ENCODE results near the gene C6orf136.

C6orf136 gene

GRCh38 chr6:30625511-30625910, 21.4 kb upstream of the C6orf136 start:
- H2BK15ac ChIP-seq (ENCODE audit: low read length): no peak overlapping the region
- WGBS, 2 donors (ENCODE audit: extremely low coverage in 2 of 2, insufficient read length in 2 of 2, insufficient replicate concordance in 1 of 2): no CpG with 5 or more reads among the region's 8 CpGs
- H3K14ac ChIP-seq (ENCODE audit: low read length): no peak overlapping the region
- H3K4me1 ChIP-seq (ENCODE audit: control insufficient read depth in 2 of 2, insufficient read depth in 1 of 2, low read depth in 1 of 2, low read length in 2 of 2): peaks cover 5 to 7% of the 10 kb centered on the region in 2 donors
- no peak overlapping the region for H3K4me2 ChIP-seq (ENCODE audit: insufficient read depth, low read length, poor library complexity, severe bottlenecking)
- H3K9ac ChIP-seq (ENCODE audit: low read depth, low read length, poor library complexity): no peak overlapping the region
- no peak overlapping the region for H2AK5ac ChIP-seq (ENCODE audit: low read depth, low read length)
- H3K9me3 ChIP-seq (replicated peaks in 1 of 2; ENCODE audit: control insufficient read depth in 2 of 2, insufficient read depth in 1 of 2, low read depth in 1 of 2, low read length in 2 of 2): no peaks in the 10 kb centered on the region
- no peak overlapping the region for H4K8ac ChIP-seq (ENCODE audit: low read depth, low read length)
- no peak overlapping the region for H3K18ac ChIP-seq (ENCODE audit: low read length)
- H2BK5ac ChIP-seq (ENCODE audit: low read length): no peak overlapping the region
- H3K27ac ChIP-seq (replicated peaks; ENCODE audit: low read length): no peak overlapping the region
- H3K4ac ChIP-seq (ENCODE audit: low read length): no peak overlapping the region
- H2BK12ac ChIP-seq (ENCODE audit: low read length): no peak overlapping the region
- no peaks in the 10 kb centered on the region for H3K27me3 ChIP-seq (ENCODE audit: control insufficient read depth in 3 of 3, insufficient read depth in 3 of 3, low read depth in 1 of 3, low read length in 3 of 3)
- H3K23ac ChIP-seq (ENCODE audit: low read depth, low read length, poor library complexity): no peak overlapping the region
- no peak for DNase-seq (ENCODE audit: low spot score)
- H3K79me1 ChIP-seq (ENCODE audit: low read depth, low read length): peaks cover 3% of the 10 kb centered on the region
- H3K4me3 ChIP-seq (ENCODE audit: low read length in 2 of 2): no peak overlapping the region
- H4K91ac ChIP-seq (ENCODE audit: low read depth, low read length, poor library complexity): no peak overlapping the region
- peaks cover 27 to 88% of the 10 kb centered on the region in 2 donors for H3K36me3 ChIP-seq (replicated peaks in 1 of 2; ENCODE audit: control insufficient read depth in 2 of 2, insufficient read depth in 2 of 2, low read length in 2 of 2)
- no peak overlapping the region for H2BK120ac ChIP-seq (ENCODE audit: low read depth, low read length)
- H2AFZ ChIP-seq (ENCODE audit: low read length): no peak overlapping the region

- peak within 1 kb of the TSS; percentile 93 for H4K8ac ChIP-seq (ENCODE audit: low read depth, low read length)
- H4K91ac ChIP-seq (ENCODE audit: low read depth, low read length, poor library complexity): no peak within 1 kb of the TSS
- peak within 1 kb of the TSS; percentile 41 for H2AK5ac ChIP-seq (ENCODE audit: low read depth, low read length)
- WGBS, 2 donors (ENCODE audit: extremely low coverage in 2 of 2, insufficient read length in 2 of 2, insufficient replicate concordance in 1 of 2): no CpG with 5 or more reads among the region's 36 CpGs
- peak within 1 kb of the TSS; percentile 64 for H2BK15ac ChIP-seq (ENCODE audit: low read length)
- DNase-seq (ENCODE audit: low spot score): peak; percentile 77
- no peak within 1 kb of the TSS for H3K14ac ChIP-seq (ENCODE audit: low read length)
- no peak within 1 kb of the TSS for H3K4ac ChIP-seq (ENCODE audit: low read length)
- peak within 1 kb of the TSS; percentile 95 for H3K18ac ChIP-seq (ENCODE audit: low read length)
- H3K23ac ChIP-seq (ENCODE audit: low read depth, low read length, poor library complexity): peak within 1 kb of the TSS; percentile 37
- peak within 1 kb of the TSS; percentile 60 for H3K27ac ChIP-seq (replicated peaks; ENCODE audit: low read length)
- peaks cover 34 to 89% of the 10 kb centered on the region in 2 donors for H3K36me3 ChIP-seq (replicated peaks in 1 of 2; ENCODE audit: control insufficient read depth in 2 of 2, insufficient read depth in 2 of 2, low read length in 2 of 2)
- H3K9me3 ChIP-seq (replicated peaks in 1 of 2; ENCODE audit: control insufficient read depth in 2 of 2, insufficient read depth in 1 of 2, low read depth in 1 of 2, low read length in 2 of 2): no peaks in the 10 kb centered on the region
- no peak within 1 kb of the TSS for H2BK12ac ChIP-seq (ENCODE audit: low read length)
- peaks cover 5 to 7% of the 10 kb centered on the region in 2 donors for H3K4me1 ChIP-seq (ENCODE audit: control insufficient read depth in 2 of 2, insufficient read depth in 1 of 2, low read depth in 1 of 2, low read length in 2 of 2)
- H3K4me2 ChIP-seq (ENCODE audit: insufficient read depth, low read length, poor library complexity, severe bottlenecking): peak within 1 kb of the TSS; percentile 92
- no peaks in the 10 kb centered on the region for H3K27me3 ChIP-seq (ENCODE audit: control insufficient read depth in 3 of 3, insufficient read depth in 3 of 3, low read depth in 1 of 3, low read length in 3 of 3)
- H2BK120ac ChIP-seq (ENCODE audit: low read depth, low read length): peak within 1 kb of the TSS; percentile 76
- peak within 1 kb of the TSS; percentile 85 for H2AFZ ChIP-seq (ENCODE audit: low read length)
- H3K79me1 ChIP-seq (ENCODE audit: low read depth, low read length): peaks cover 3% of the 10 kb centered on the region
- H2BK5ac ChIP-seq (ENCODE audit: low read length): peak within 1 kb of the TSS; percentile 98
- peak within 1 kb of the TSS; percentile 87 for H3K9ac ChIP-seq (ENCODE audit: low read depth, low read length, poor library complexity)
- H3K4me3 ChIP-seq (ENCODE audit: low read length in 2 of 2): peak within 1 kb of the TSS; percentile 82 to 86
Observed at GRCh38 chr6:30626484-30627366, 20.2 kb upstream of the C6orf136 start, which contains the start of gene ATAT1. Gene ATAT1 (plus strand): TSS chr6:30626874.

- Histone ChIP-seq H3K79me1 (ENCODE audit: low read depth, low read length) (no peaks in the 10 kb centered on the region), H4K91ac (ENCODE audit: low read depth, low read length, poor library complexity) (no peak overlapping the region), H3K4me1 (ENCODE audit: control insufficient read depth in 2 of 2, insufficient read depth in 1 of 2, low read depth in 1 of 2, low read length in 2 of 2) (no peaks in the 10 kb centered on the region), H3K27me3 (ENCODE audit: control insufficient read depth in 3 of 3, insufficient read depth in 3 of 3, low read depth in 1 of 3, low read length in 3 of 3) (no peaks in the 10 kb centered on the region), H3K23ac (ENCODE audit: low read depth, low read length, poor library complexity) (no peak overlapping the region), H3K27ac (replicated peaks; ENCODE audit: low read length) (no peak overlapping the region), H2BK120ac (ENCODE audit: low read depth, low read length) (no peak overlapping the region), H2AFZ (ENCODE audit: low read length) (no peak overlapping the region), H2BK15ac (ENCODE audit: low read length) (no peak overlapping the region), H3K4me2 (ENCODE audit: insufficient read depth, low read length, poor library complexity, severe bottlenecking) (no peak overlapping the region), H3K9me3 (replicated peaks in 1 of 2; ENCODE audit: control insufficient read depth in 2 of 2, insufficient read depth in 1 of 2, low read depth in 1 of 2, low read length in 2 of 2) (no peaks in the 10 kb centered on the region), H3K9ac (ENCODE audit: low read depth, low read length, poor library complexity) (no peak overlapping the region), H3K4ac (ENCODE audit: low read length) (no peak overlapping the region), H3K4me3 (ENCODE audit: low read length in 2 of 2) (no peak overlapping the region), H4K8ac (ENCODE audit: low read depth, low read length) (no peak overlapping the region), H3K14ac (ENCODE audit: low read length) (no peak overlapping the region), H2AK5ac (ENCODE audit: low read depth, low read length) (no peak overlapping the region), H2BK5ac (ENCODE audit: low read length) (no peak overlapping the region), H3K36me3 (replicated peaks in 1 of 2; ENCODE audit: control insufficient read depth in 2 of 2, insufficient read depth in 2 of 2, low read length in 2 of 2) (peaks cover 27 to 84% of the 10 kb centered on the region in 2 donors), H3K18ac (ENCODE audit: low read length) (no peak overlapping the region), H2BK12ac (ENCODE audit: low read length) (no peak overlapping the region)
- DNase-seq (ENCODE audit: low spot score): no peak
- WGBS, 2 donors (ENCODE audit: extremely low coverage in 2 of 2, insufficient read length in 2 of 2, insufficient replicate concordance in 1 of 2): no CpG with 5 or more reads among the region's 3 CpGs
Observed at GRCh38 chr6:30635834-30636233, 11.1 kb upstream of the C6orf136 start.

DNA sequence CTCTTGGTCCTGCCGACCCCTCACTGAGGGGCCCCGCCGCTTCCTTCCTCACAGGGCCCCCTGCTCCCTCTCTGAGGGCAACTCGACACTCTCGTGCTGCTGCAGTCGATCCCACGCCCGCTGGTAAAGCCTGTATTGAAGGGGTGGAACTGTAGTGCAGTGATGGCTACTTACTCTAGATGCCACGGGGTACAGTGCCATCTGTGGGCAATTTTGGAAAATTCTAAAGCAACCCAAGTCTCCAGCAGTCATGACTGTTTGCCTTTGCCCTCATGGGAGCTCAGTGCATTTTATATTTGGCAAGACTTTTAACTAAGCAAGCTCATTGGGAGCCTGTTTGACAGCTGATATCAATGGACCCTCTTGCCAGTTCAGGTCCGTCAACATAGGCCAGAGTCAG, 6.5 kb upstream of the C6orf136 start:
- Histone ChIP-seq H3K4me3 (ENCODE audit: low read length in 2 of 2) (no peak overlapping the region), H3K36me3 (replicated peaks in 1 of 2; ENCODE audit: control insufficient read depth in 2 of 2, insufficient read depth in 2 of 2, low read length in 2 of 2) (peaks cover 46 to 85% of the 10 kb centered on the region in 2 donors), H3K18ac (ENCODE audit: low read length) (no peak overlapping the region), H2AK5ac (ENCODE audit: low read depth, low read length) (no peak overlapping the region), H3K23ac (ENCODE audit: low read depth, low read length, poor library complexity) (no peak overlapping the region), H2BK12ac (ENCODE audit: low read length) (no peak overlapping the region), H3K9me3 (replicated peaks in 1 of 2; ENCODE audit: control insufficient read depth in 2 of 2, insufficient read depth in 1 of 2, low read depth in 1 of 2, low read length in 2 of 2) (no peaks in the 10 kb centered on the region), H3K79me1 (ENCODE audit: low read depth, low read length) (peaks cover 7% of the 10 kb centered on the region), H3K9ac (ENCODE audit: low read depth, low read length, poor library complexity) (no peak overlapping the region), H3K4me2 (ENCODE audit: insufficient read depth, low read length, poor library complexity, severe bottlenecking) (no peak overlapping the region), H2BK15ac (ENCODE audit: low read length) (no peak overlapping the region), H3K4ac (ENCODE audit: low read length) (no peak overlapping the region), H2AFZ (ENCODE audit: low read length) (no peak overlapping the region), H4K91ac (ENCODE audit: low read depth, low read length, poor library complexity) (no peak overlapping the region), H4K8ac (ENCODE audit: low read depth, low read length) (no peak overlapping the region), H2BK120ac (ENCODE audit: low read depth, low read length) (no peak overlapping the region), H3K4me1 (ENCODE audit: control insufficient read depth in 2 of 2, insufficient read depth in 1 of 2, low read depth in 1 of 2, low read length in 2 of 2) (no peaks in the 10 kb centered on the region), H3K27ac (replicated peaks; ENCODE audit: low read length) (no peak overlapping the region), H3K27me3 (ENCODE audit: control insufficient read depth in 3 of 3, insufficient read depth in 3 of 3, low read depth in 1 of 3, low read length in 3 of 3) (no peaks in the 10 kb centered on the region), H3K14ac (ENCODE audit: low read length) (no peak overlapping the region), H2BK5ac (ENCODE audit: low read length) (no peak overlapping the region)
- WGBS, 2 donors (ENCODE audit: extremely low coverage in 2 of 2, insufficient read length in 2 of 2, insufficient replicate concordance in 1 of 2): no CpG with 5 or more reads among the region's 10 CpGs
- no peak for DNase-seq (ENCODE audit: low spot score)
